Lung (tissue), 12 donors: ENCODE results near the gene BRMS1. TPM values are rescaled to one million over a fixed set of nuclear protein-coding genes. Genes with fewer than 3 reads are reported as not detected.
A peak's percentile ranks its signal among the peaks of the same experiment; 100 is the strongest.

Source experiments
- ATAC-seq: fragments of 200-7000 bp; cut with Tn5 transposase; one replicate; pipeline ENCODE4 v1.9.1; 2020; ENCODE audit warnings: moderate number of reproducible peaks; ENCODE audit not compliant: insufficient read depth, low FRiP score
- DNase-seq, 3 donors: peaks; one replicate each; pipeline ENCODE4 v3.0.0-alpha.2; 2013 to 2017
- H3K27ac ChIP-seq, 2 donors: one replicate each; pipeline ENCODE4 v1.5.1; 2013; ENCODE audit warnings: mild to moderate bottlenecking in 2 of 2, moderate library complexity in 2 of 2, control low read depth in 1 of 2, inconsistent platforms in 1 of 2, low read depth in 1 of 2, low read length in 1 of 2
- H3K27me3 ChIP-seq, 3 donors: one replicate each; pipeline ENCODE4 v1.5.1; 2013; ENCODE audit warnings: low read length in 2 of 3; ENCODE audit not compliant: control insufficient read depth in 3 of 3, insufficient read depth in 3 of 3
- H3K36me3 ChIP-seq, 4 donors: one replicate each; pipeline ENCODE4 v1.5.1; 2013; ENCODE audit warnings: low read length in 4 of 4, mild to moderate bottlenecking in 1 of 4, moderate library complexity in 1 of 4; ENCODE audit not compliant: control insufficient read depth in 4 of 4, insufficient read depth in 4 of 4
- H3K4me1 ChIP-seq, 5 donors: one replicate each; pipeline ENCODE4 v1.5.1; 2013; ENCODE audit warnings: low read length in 5 of 5, mild to moderate bottlenecking in 2 of 5, moderate library complexity in 1 of 5; ENCODE audit not compliant: control insufficient read depth in 5 of 5, insufficient read depth in 5 of 5
- H3K4me3 ChIP-seq: one replicate; pipeline ENCODE4 v1.5.1; 2013; ENCODE audit warnings: mild to moderate bottlenecking, control low read depth, moderate library complexity
- H3K9ac ChIP-seq, 2 donors: one replicate each; pipeline ENCODE4 v1.5.1; 2013; ENCODE audit warnings: low read length in 2 of 2, control low read depth in 1 of 2; ENCODE audit not compliant: insufficient read depth in 1 of 2
- H3K9me3 ChIP-seq, 4 donors: one replicate each; pipeline ENCODE4 v1.5.1; 2013; ENCODE audit warnings: low read length in 3 of 4, mild to moderate bottlenecking in 1 of 4, moderate library complexity in 1 of 4; ENCODE audit not compliant: control insufficient read depth in 4 of 4, insufficient read depth in 3 of 4
- WGBS, 2 donors: extraction: QIAGEN DNeasy Blood & Tissue Kit; methylation state at CpG; one replicate each; pipeline ENCODE4 v1.1.7; 2013; 5-methylcytosine and 5-hydroxymethylcytosine counted together
- polyA plus RNA-seq, 2 donors: library from polyadenylated mRNA; stranded (reverse); fragments of 200-250 nt; gene quantifications; one replicate each; pipeline ENCODE4 v1.2.1, GENCODE V29; 2013
- total RNA-seq, 2 donors: library from RNA; depleted of rRNA in 1 of 2; stranded (reverse); fragments of >200 nt in 1 of 2; gene quantifications; one replicate each; pipeline ENCODE4 v1.2.1, GENCODE V29; 2014 to 2021
- TF ChIP-seq, protein P1 (sequence below): IDR thresholded peaks from 2 replicates; pipeline ENCODE4 v1.5.1; 2012; ENCODE audit warnings: mild to moderate bottlenecking; ENCODE audit errors: control extremely low read depth, extremely low read depth
- donor health status: control.
- donor health status: control.
- donor health status: Bipolar disorder and iron deficiency.
- donor health status: healthy.
- donor health status: DM: yes; HTN: yes; CAD: no.

Gene BRMS1
- total and polyA plus RNA-seq, 4 donors: 23.7 to 88.7 (median 49.2) TPM

DNA sequence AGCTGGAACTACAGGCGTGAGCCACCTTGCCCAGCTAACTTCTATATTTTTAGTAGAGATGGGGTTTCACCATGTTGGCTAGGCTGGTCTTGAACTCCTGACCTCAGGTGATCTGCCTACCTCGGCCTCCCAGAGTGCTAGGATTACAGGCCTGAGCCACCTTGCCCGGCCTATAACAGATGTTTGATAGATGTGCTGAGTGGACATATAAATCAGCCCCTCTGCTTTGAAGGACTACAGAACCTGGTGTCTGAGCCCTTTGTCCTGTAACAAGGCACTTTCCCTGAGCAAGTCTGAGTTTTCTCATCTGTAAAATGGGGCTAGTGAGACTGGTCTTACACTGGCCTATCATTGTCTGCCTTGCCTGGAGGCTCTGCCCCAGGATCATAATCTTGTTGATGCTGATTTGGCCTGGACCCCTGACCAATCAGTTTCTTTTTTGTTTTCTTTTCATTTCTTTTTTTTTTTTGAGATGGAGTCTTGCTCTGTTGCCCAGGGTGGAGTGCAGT is 15.7 kb downstream of the BRMS1 start:
- H3K9ac ChIP-seq: no peak overlapping the region
- H3K36me3 ChIP-seq: peaks cover 0 to 20% (median 0%) of the 10 kb centered on the region in 4 donors
- no peak overlapping the region for H3K4me3 ChIP-seq
- peaks cover 0 to 1% (median 0%) of the 10 kb centered on the region in 4 donors for H3K9me3 ChIP-seq
- no peak for DNase-seq
- peaks cover 2 to 47% (median 19%) of the 10 kb centered on the region in 5 donors for H3K4me1 ChIP-seq
- 92 to 98% methylated on average over 3 of the region's 3 CpGs for WGBS, 2 donors
- no peak for ATAC-seq
- TF ChIP-seq, protein P1, sequence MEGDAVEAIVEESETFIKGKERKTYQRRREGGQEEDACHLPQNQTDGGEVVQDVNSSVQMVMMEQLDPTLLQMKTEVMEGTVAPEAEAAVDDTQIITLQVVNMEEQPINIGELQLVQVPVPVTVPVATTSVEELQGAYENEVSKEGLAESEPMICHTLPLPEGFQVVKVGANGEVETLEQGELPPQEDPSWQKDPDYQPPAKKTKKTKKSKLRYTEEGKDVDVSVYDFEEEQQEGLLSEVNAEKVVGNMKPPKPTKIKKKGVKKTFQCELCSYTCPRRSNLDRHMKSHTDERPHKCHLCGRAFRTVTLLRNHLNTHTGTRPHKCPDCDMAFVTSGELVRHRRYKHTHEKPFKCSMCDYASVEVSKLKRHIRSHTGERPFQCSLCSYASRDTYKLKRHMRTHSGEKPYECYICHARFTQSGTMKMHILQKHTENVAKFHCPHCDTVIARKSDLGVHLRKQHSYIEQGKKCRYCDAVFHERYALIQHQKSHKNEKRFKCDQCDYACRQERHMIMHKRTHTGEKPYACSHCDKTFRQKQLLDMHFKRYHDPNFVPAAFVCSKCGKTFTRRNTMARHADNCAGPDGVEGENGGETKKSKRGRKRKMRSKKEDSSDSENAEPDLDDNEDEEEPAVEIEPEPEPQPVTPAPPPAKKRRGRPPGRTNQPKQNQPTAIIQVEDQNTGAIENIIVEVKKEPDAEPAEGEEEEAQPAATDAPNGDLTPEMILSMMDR: no peak
- no peaks in the 10 kb centered on the region for H3K27me3 ChIP-seq
- no peak overlapping the region for H3K27ac ChIP-seq

DNA sequence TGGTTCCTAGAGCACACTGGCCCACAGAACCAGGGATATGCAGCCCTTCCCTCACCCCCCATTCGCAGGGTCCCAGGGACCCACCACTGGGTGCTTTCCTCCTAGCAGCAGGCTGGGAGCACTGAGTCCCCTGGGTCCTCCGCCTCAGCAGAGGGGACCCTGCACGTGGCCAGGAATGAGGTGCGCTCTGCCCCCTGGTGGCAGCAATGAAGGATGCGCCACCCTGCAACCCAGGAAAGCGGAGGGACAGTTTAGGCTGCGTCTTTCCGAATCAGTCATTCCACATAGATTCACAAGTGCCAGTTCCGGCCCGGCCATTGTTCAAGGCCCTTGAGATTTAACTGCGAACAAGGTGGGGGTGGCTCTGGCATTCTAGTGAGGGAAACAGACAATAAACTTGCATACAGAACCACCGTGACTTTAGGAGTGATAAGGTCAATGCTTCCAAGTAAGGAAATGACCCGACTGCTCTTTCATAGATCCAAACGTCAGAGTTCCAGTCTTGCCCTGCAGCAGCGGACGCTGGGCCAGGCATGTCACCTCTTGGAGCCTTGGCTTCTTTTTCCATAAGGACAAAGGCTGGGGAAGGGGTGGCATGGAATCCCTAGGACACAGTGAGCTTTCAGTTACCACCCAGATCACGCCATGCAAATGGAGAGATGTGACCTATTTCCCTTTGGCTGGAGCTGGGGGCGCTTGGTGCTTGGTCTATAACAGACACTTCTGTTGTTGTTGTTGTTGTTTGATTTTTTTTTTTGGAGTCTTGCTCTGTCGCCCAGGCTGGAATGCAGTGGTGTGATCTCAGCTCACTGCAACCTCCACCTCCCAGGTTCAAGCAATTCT is 16.4 kb downstream of the BRMS1 start:
- peak overlapping the region in 1 of 2 donors; percentile 20 for H3K9ac ChIP-seq
- H3K4me3 ChIP-seq: no peak overlapping the region
- H3K9me3 ChIP-seq: peaks cover 0 to 1% (median 0%) of the 10 kb centered on the region in 4 donors
- H3K27me3 ChIP-seq: no peaks in the 10 kb centered on the region
- TF ChIP-seq, protein P1: peak; percentile 92
- peak overlapping the region in 1 of 2 donors; percentile 18 for H3K27ac ChIP-seq
- DNase-seq (peak; percentile 86 to 89 (median 87)), ATAC-seq (peak; percentile 80)
- peaks cover 0 to 13% (median 0%) of the 10 kb centered on the region in 4 donors for H3K36me3 ChIP-seq
- WGBS, 2 donors: 9 to 12% methylated on average over 19 of the region's 19 CpGs
- peaks cover 2 to 48% (median 22%) of the 10 kb centered on the region in 5 donors for H3K4me1 ChIP-seq

- Histone ChIP-seq H3K9ac (no peak overlapping the region), H3K36me3 (peaks cover 0 to 11% (median 0%) of the 10 kb centered on the region in 4 donors), H3K4me1 (peaks cover 2 to 48% (median 22%) of the 10 kb centered on the region in 5 donors), H3K4me3 (no peak overlapping the region), H3K27ac (peak overlapping the region in 1 of 2 donors; percentile 18), H3K9me3 (peaks cover 0 to 1% (median 0%) of the 10 kb centered on the region in 4 donors), H3K27me3 (no peaks in the 10 kb centered on the region)
- WGBS, 2 donors: 63 to 79% methylated on average over 3 of the region's 3 CpGs
- TF ChIP-seq, protein P1: no peak
- no peak for ATAC-seq
- no peak for DNase-seq
Measured at GRCh38 chr11:66328031-66328301, 16.9 kb downstream of the BRMS1 start.
